Myocyte (in vitro differentiated cells): ENCODE results near the gene NKX6-2. TPM values are rescaled to one million over a fixed set of nuclear protein-coding genes. Genes with fewer than 3 reads are reported as not detected.

Experiments
- DNase-seq: peaks from one replicate; pipeline ENCODE4 v3.0.0-alpha.2; 2012; ENCODE audit warnings: low read depth
- total RNA-seq: library from RNA; depleted of rRNA; stranded (reverse); fragments of >200 nt; gene quantifications from 2 replicates; pipeline ENCODE4 v1.2.3, GENCODE V29; 2014

NKX6-2 gene
- total RNA-seq, 1 donor from 2014 or later, result not detected

DNA sequence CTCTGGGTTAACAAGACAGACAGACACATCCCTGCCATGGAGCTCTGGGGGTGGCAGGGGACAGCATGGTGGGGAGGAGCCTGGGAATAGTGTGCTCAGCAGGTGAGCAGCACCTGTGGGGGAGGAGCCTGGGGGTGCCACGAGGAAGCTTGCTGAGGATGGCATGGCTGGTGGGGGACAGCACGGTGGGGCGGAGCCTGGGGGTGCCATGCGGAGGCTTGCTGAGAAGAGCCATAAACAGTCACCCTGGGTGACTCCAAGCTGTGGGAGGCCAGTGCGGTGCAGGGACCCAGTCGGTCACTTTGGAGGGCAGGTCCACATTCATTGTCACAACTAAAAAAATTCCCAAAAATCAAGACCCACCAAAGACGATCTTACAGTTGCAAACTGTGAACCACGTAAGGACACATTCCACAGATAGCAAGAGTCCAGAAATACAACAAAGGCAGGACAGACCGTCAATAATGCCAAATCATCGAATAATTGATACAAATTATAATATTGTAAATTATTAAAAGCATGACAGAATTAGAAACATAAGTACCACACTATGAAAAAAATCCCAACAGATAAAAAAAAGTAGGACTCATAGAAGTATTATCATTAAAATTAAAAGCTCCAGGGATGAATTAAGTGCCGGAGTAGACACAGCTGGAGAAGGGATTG, 24.4 kb downstream of the NKX6-2 start:
- no peak for DNase-seq

DNA sequence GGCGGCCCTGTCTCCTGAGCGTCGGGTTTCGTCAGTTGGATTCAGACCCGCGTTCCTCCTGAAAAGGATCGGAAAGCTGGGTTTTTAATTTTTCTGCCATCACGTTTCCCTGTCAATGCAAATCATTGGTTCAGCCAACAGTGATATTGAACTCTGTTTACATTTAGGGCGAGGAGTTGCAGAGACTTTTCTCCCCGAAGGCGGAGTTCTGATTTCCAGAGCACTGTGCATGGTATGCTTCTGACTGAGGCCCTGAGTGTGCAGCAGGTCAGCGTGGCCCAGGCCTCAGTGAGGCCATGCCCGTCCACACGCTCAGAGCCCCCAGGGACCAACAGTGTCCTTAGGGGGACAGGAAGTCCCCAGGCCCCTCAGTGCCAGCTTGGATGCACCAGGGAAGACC, 27.1 kb downstream of the NKX6-2 start:
- no peak for DNase-seq

DNA sequence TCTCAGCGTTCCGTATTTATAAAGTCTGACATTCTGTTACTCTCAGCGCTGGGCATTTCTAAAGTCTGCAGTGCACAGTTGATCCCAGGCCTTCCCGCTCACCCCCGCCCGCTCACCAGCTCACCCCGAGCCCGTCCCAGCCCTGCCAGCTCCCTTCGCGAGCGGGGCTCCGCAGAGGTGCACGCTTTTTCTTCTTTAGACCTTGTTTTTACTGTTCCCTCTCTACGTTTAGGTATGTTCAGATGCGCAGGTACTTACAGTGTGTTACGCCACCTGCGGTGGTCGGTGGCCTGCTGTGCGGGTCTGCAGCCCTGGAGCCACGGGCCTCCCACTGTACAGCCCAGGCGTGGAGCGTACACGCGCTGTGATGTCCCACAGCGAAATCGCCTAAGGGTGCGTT, 28.8 kb downstream of the NKX6-2 start:
- DNase-seq, result no peak

DNA sequence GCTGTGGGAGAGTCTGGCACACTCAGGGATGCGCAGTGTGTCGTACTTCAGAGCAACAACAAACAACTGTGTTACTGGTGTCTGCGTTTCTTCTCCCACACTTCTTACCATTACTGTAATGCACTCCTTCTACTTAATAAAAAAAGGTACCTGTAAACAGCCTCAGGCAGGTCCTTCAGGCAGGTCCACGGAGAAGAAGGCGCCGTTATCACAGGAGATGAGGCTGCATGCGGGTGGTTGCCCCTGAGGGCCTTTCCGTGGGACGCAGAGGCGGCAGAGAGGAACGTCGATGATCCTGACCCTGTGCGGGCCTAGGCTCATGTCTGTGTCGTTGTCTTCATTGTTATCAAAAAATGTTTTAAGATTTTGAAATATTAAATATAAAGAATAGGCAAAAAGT, 29.4 kb downstream of the NKX6-2 start:
- DNase-seq, result no peak

DNA sequence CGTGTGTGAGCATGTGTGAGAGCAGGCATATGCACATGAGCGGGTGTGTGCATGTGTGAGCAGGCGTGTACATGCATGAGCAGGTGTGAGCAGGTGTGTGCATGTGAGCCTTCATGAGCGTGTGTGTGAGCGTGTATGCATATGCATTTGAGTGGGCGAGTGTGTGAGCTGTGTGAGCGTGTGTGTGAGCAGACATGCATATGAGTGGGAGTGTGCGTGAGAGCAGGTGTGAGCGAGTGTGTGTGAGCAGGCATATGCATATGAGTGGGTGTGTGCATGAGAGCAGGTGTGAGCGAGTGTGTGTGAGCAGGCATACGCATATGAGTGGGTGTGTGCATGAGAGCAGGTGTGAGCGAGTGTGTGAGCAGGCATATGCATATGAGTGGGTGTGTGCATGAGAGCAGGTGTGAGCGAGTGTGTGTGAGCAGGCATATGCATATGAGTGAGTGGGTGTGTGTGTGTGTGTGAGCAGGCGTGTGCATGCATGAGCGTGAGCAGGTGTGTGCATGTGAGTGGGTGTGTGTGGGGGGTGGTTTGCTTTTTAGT, 30.7 kb downstream of the NKX6-2 start:
- no peak for DNase-seq

DNA sequence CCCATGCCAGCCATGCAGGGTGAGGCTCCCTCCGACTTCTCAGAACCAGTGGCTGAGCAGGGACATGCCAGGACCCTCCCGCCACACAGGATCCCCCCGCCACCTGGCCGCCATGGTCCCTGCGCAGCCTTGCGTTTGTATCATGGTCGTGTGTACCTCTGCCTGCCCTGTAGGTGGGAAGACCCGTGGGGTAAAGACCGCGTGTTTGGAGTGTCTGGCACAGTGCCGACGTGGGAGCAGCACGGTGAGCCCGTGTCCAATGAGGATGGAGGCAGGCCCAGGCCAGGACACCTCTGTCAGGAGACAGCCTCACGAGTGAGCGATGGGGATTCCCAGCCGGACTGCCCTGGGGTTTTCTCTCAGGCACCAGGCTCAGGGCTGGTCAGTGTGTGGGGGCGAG, 31.9 kb downstream of the NKX6-2 start:
- no peak for DNase-seq

DNA sequence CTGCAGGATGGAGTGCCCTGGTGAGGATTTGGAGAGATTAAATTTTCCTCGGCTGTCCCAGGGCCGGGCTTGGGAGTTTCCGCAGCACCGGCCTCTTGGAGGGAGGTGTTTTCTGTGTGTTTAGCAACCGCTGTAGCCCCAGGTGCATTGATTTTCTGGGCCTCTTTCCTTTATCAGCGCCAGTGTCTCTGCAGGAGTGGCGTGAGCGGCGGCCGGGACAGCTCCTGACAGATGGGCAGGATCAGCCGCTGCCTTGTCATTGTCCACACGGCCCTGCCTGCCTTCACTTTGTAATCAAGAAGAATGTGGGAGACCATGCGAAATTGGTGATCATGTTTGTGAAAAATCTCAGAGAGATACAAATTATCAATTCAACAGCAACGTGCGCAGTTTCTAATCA, 32.4 kb downstream of the NKX6-2 start:
- DNase-seq, result no peak

DNA sequence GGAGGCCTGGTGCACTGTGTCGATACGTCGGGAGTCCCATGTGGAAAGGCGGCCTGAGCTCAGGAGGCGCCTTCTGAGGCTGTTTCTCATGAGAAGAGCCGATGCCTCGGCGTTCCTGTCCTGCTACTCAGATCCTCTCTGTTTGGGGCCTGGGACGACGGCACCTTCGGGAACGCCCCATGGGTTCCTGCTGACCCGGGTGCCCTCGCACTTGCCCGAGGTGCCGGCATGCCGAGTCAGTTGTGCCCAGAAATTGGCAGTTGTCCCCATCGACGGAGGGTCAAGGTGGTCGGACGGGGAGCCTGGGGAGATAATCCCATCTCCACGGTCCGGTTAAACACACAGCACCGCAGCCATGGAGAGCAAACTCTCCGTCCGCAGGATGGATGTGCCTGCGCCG, 33.0 kb downstream of the NKX6-2 start:
- DNase-seq, result no peak

DNA sequence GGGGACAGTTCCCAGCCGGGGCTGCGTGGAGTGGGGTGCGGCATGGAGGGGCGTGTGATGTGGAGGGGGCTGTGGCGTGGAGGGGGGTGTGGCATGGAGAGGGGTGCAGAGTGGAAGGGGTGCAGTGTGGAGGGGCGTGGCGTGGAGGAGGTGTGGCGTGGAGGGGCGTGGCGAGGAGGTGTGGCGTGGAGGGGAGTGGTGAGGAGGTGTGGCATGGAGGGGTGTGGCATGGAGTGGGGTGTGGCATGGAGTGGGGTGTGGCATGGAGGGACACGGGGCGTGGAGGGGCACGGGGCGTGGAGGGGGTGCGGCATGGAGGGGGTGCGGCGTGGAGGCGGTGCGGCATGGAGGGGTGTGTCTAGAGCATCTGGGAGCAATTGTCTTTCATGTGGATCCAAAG, 33.6 kb downstream of the NKX6-2 start:
- no peak for DNase-seq

DNA sequence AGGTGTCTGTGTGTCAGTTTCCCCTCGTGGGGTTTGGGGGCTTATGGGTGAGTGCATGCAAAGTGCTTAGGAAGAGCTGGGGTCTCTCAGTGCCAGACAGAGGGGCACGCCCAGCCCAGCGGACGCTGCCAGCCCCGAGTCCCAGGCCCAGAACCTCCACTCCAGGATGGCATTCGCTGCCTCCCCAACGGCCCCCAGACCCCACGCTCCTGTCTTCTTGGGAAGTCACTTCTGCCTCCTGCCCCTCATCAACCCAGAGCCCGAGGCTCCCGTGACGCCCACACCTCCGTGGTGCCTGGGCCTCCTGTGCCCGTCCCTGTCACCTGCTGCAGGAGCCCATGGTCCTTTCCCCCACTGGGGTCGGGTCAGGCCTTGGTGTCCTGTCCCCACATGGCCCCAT, 35.0 kb downstream of the NKX6-2 start:
- no peak for DNase-seq

DNA sequence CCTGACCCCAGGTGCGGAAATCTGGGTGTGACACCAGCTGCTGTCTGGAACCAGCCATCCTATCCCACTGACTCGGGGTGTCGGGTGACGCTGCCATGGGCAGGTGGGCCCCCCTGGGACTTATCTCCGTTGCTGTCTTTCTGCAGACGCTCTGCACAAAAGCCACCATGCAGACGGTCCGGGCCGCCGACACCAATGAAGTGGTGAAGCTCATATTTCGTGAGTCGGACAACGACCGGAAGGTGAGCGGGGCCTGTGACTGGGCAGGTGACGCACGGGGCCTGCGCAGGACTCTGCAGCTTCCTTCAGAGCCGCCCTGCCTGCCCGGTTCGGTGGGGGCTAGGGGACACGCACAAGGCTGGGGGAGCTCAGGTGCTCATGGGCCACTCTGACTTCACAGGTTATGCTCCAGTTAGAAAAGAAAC, 36.6 kb downstream of the NKX6-2 start:
- no peak for DNase-seq

DNA sequence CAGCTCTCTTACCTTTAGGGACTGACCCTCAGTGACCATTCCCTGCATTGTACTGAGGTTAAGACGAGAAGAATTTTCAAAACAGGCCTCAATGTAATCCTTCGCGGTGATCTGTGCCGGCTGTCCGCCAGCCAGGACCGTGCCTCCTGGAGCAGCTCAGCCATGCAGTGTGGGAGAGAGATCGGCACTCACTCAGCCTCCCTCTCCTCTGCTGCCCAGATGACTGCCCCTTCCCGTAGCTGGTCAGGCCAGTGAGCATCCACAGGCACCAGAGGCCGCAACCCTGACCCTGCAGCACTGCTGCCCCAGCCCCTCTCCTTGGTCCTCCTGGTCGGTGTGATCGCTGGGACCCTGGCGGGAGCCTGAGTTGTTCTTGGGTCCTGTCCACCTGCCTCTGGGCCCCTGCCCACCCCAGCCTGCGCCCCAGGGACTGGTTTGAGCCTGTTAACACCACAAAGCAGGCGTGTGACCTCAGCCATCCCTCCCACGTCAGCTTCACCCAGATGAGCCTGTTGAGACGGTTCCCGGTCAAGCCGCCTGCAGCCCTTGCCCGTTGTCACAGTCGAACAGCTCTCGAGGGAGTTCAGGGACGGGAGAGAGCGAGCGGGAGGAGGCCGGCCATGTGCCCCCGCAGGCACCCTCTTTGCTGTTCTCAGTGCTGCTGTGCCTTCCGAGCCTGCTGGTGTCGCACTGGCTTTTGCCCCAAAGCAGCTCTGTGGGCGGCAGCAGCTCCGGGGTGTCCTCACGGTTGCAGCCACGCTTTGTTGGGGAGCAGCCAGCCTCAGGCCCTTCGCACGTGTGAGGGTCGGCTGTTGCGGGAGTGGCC, 37.2 kb downstream of the NKX6-2 start:
- no peak for DNase-seq

DNA sequence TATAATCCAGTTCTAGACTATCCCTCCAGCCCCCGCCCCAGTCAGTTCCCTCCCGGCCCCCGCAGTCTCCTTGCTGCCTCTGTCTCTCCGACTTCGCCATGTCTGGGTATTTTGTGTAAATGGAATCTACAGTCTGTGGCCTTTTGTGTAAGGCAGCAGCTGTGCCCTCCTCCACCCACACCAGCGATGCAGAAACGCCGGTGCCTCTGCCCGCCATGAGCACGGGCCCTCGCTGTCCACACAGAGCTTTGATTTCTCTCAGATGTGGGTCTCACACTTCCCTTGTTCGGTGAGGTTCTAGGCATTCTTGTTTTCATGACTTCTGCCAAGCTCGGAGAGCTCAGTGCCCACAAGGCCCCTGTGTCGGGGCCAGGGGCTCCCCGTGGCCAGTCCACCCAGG, 37.8 kb downstream of the NKX6-2 start:
- DNase-seq, result no peak

DNA sequence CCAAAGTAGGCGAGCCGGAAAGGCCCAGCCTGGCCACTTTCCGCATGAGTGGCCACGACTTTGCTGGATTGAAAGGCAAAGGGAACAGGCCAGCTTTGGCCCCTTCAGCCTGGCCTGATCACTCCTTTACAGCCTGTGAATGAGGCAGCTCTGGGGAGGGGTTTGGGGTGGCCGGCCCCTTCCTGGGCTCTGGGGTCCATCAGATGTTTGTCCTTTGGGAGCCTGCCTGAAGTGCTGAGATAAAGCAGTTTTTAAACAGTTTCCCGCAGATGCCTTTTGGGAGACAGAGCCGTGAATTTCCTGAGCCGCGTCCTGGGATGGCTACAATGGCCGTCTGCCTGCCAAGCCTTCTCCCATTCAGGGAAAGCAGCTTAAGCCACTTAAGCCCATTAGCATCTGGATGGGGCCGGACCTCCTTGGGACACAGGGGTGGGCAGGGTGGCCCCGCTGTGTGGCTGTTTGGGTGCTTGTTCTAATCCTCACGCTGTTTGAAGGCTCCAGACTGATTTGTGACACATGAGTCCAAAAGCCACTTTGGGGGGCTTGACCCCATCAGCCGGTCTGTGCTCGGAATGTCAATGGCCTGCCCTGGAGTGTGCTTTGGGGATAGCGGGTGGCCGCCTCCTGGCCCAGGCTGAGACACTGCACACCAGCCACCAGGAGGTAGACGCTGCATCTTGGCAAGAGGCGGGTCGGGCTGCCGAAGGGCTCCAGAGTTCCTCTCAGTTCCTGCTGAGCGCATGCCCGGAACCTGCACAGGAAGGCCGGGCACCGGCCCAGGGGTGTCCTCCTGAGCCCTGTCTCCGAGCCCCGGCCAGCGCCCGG, 38.9 kb downstream of the NKX6-2 start:
- no peak for DNase-seq

DNA sequence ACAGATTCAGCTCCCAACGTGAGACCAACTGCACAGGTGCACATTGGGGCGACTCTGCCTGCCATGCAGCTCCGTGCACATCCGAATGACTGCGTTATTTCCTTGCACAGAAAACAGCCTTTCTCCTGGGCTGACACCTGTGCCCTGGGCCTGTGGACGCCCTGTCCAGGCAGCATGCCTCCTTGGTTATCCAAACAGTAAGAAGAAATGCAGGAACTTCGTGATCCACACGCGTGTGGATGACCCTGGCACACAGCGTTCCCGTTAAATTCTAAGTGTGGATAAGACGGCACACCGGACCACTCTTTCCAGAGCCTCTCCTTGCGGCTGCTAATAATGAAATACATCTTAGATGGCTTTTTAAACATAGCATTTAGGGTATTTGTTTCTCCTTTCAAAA, 39.6 kb downstream of the NKX6-2 start:
- DNase-seq, result no peak

DNA sequence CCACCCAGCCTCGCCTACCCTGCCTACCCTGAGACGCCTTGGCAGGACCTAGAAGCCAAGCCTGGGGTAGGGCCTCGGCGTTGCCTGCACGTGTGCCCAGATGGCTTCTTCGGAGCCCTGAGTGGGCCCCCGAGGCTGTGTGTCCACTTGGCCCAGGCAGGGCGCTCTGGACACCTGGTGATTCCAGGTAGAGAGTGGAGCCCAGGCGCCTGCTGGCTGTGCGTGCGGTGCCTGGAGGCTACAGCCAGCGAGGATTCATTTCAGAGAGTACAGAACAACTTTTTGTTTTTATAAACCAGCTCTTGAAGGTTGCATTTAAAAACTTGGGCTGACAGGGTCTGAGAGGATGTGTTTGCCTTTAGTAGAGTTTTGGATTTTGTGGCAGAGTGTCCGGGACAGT, 40.0 kb downstream of the NKX6-2 start:
- no peak for DNase-seq

DNA sequence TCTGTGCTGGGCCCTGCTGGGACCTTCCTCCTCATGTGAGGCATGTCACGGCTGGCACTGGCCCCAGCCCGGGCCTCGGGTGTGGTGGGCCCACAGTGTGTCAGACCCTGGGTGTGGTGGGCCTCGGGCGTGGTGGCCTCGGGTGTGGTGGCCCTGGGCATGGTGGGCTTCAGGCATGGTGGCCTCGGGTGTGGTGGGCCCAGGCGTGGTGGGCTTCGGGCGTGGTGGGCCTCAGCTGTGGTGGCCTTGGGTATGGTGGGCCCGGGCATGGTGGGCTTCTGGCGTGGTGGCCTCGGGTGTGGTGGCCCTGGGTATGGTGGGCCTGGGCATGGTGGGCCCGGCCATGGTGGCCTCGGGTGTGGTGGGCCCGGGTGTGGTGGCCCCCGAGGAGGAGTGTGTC, 40.4 kb downstream of the NKX6-2 start:
- no peak for DNase-seq

DNA sequence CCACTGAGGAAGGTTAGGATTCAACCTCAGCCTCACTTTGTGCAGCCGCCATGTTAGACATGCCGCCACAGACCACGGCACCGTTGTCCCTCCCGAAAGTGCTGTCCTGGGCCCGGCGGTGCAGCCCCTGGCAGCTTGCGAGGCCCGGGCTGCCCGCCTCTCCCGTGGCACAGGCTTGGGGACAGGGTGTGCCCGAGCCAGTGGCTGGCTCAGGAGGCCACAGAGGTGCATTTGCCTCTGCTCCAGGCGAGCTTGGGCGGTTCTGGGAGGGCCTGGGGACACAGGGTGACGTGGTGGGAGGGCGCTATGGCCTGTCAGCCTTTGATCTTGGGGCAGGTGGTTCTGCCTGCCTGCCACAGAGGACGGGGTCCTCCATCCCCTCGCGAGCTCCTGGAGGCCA, 41.1 kb downstream of the NKX6-2 start:
- DNase-seq, result no peak

DNA sequence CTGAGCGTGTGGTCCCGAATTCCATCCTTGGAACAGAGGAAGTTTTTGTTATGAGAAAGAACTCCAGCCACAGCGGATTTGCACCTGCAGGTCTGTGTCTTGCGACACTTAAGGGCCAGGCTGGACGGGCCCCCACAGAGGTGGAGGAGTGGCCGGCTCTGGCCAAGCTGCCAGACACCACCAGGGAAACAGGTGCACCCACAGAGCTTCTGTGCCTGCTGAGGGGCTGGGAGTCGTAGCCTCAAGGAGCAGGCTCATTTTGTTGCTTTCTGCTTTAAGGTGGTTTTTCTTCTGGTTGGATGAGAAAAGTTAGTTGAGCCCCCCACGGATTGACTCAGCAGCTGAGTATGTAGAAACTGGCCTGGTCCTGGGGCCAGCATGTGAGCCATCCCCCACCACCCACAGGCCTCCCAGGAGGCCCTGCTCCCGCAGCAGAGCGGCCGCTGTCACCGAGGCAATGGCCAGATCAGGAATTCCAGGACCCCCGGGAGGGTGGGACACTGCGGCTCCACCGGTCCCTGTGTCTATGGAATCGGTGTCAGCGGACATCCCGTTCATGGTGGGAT, 41.9 kb downstream of the NKX6-2 start:
- DNase-seq, result peak; percentile 56

DNA sequence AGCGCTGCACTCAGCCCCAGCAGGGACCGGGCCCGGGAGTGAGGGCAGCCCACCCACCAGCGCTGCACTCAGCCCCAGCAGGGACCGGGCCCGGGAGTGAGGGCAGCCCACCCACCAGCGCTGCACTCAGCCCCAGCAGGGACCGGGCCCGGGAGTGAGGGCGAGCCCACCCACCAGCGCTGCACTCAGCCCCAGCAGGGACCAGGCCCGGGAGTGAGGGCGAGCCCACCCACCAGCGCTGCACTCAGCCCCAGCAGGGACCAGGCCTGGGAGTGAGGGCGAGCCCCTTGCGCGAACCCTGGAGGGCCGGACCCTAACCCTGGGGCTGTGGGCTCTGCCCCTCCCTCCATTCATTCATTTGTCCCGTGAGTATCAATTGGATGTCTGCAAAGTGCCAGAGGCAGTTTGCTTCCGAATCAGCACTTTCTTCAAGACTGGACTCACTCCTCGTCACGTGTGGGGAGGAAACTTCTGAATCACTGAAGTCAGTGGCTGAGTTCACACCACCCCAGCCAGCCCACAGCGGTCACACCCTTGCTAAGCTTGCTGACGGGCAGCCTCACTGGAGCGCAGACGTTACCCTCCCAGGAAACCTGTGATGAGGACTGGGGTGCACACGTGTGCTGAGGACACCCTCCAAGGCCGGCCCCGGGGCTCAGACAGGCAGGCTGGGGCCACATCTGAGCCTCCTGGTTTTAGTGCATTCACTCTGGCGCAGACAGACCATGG, 42.6 kb downstream of the NKX6-2 start:
- peak; percentile 70 for DNase-seq

DNA sequence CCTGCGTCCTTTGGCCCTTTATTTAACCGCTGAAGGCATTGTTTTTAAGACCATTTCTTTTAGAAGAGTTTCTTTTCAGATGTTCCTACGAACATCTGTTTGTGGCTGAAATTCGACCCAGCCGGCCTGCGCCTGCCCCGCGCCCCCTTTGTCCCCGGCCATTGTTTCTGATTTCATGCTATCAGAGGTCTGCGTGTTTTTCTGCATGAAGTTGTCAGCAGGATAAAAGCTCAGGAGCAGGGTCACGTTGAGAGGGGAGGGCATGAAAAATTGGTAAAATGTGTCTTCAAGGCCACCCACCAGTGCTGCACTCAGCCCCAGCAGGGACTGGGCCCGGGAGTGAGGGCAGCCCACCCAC, 43.1 kb downstream of the NKX6-2 start:
- DNase-seq, result no peak
